Measurements from ENCODE around the gene FST. TPM values are rescaled to one million over a fixed set of nuclear protein-coding genes. Genes with fewer than 3 reads are reported as not detected.

FST gene
- total and polyA plus RNA-seq, 2 of the 13 experiments (the other 11 are each of a cell fraction or from before 2014, with no cell fraction given): 38.6 to 136 TPM

DNA sequence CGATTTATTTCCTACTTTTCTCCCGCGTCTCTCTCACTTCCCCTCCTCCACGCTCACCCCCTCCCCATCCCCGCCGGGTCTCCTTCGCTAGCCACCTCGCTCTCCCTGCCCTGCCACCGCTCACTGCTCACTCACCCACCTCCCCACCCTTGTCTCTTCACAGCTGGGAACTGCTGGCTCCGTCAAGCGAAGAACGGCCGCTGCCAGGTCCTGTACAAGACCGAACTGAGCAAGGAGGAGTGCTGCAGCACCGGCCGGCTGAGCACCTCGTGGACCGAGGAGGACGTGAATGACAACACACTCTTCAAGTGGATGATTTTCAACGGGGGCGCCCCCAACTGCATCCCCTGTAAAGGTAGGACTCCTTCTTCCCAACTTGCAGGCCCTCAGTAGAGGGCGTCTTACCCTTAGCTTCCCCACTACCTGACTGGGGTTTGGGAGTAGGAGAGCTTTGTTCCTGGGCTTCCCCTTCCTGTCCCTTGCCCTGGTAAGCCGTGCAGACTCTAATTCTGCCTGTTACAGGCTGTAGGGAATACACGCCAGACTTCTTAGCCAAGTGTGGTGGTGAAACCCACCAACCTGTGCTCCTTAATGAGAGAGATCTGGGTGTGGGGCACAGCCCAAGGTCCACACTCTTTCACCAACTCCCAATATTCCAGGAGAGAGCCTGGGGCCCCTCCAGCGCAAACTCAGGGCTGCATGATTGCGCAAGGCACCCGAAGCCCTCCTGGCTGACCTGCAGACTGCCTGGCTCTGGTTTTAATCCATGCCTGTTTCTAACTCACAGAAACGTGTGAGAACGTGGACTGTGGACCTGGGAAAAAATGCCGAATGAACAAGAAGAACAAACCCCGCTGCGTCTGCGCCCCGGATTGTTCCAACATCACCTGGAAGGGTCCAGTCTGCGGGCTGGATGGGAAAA, 2.5 kb downstream of the FST start (continued):
- TF ChIP-seq, protein P1, sequence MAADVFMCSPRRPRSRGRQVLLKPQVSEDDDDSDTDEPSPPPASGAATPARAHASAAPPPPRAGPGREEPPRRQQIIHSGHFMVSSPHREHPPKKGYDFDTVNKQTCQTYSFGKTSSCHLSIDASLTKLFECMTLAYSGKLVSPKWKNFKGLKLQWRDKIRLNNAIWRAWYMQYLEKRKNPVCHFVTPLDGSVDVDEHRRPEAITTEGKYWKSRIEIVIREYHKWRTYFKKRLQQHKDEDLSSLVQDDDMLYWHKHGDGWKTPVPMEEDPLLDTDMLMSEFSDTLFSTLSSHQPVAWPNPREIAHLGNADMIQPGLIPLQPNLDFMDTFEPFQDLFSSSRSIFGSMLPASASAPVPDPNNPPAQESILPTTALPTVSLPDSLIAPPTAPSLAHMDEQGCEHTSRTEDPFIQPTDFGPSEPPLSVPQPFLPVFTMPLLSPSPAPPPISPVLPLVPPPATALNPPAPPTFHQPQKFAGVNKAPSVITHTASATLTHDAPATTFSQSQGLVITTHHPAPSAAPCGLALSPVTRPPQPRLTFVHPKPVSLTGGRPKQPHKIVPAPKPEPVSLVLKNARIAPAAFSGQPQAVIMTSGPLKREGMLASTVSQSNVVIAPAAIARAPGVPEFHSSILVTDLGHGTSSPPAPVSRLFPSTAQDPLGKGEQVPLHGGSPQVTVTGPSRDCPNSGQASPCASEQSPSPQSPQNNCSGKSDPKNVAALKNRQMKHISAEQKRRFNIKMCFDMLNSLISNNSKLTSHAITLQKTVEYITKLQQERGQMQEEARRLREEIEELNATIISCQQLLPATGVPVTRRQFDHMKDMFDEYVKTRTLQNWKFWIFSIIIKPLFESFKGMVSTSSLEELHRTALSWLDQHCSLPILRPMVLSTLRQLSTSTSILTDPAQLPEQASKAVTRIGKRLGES (CRISPR knock-in tag; IDR thresholded peaks at IDR 0.05; ENCODE audit: borderline replicate concordance): no peak
- TF ChIP-seq ZBTB38 (CRISPR knock-in tag; IDR thresholded peaks at IDR 0.05) (no peak; the same call in 1 of the 2 replicates), CEBPG (CRISPR knock-in tag; IDR thresholded peaks at IDR 0.05) (peak; percentile 99), WIZ (CRISPR knock-in tag; IDR thresholded peaks at IDR 0.05) (peak; percentile 67; the same call in 1 of the 2 replicates), POLR2A (IDR thresholded peaks at IDR 0.05; ENCODE audit: insufficient read depth in 1 of 2, low read depth in 2 of 2, low read length in 2 of 2) (peak; percentile 57 to 68; a peak in 2 of 4 replicates), NR2F6 (IDR thresholded peaks at IDR 0.05) (peak; percentile 71), NR2F6 (CRISPR knock-in tag; IDR thresholded peaks at IDR 0.05) (peak; percentile 80), SMYD3 (CRISPR knock-in tag; IDR thresholded peaks at IDR 0.05) (no peak), TRIM24 (CRISPR knock-in tag; IDR thresholded peaks at IDR 0.05) (no peak), DR1 (CRISPR knock-in tag; IDR thresholded peaks at IDR 0.05) (peak; percentile 40; the same call in 1 of the 2 replicates), NR2F1 (CRISPR knock-in tag; IDR thresholded peaks at IDR 0.05) (peak in 1 of 2 experiments; percentile 63; a peak in 1 of 4 replicates), ZNF496 (CRISPR knock-in tag; IDR thresholded peaks at IDR 0.05; ENCODE audit: insufficient replicate concordance) (no peak), ZNF75D (CRISPR knock-in tag; IDR thresholded peaks at IDR 0.05; ENCODE audit: borderline replicate concordance) (no peak), MIER3 (CRISPR knock-in tag; IDR thresholded peaks at IDR 0.05; ENCODE audit: borderline replicate concordance) (peak; percentile 56; the same call in 1 of the 2 replicates), ZNF547 (CRISPR knock-in tag; IDR thresholded peaks at IDR 0.05) (peak; percentile 78), ZFP36L2 (CRISPR knock-in tag; IDR thresholded peaks at IDR 0.05) (0 out of 2 replicates have a peak, but pooled peaks have one; percentile 42), ATF7 (IDR thresholded peaks at IDR 0.05) (no peak), ATF7 (CRISPR knock-in tag; IDR thresholded peaks at IDR 0.05) (no peak), ZNF121 (CRISPR knock-in tag; IDR thresholded peaks at IDR 0.05) (no peak; the same call in 1 of the 2 replicates), TOPORS (CRISPR knock-in tag; IDR thresholded peaks at IDR 0.05) (0 out of 2 replicates have a peak, but pooled peaks have one; percentile 42), ZNF879 (CRISPR knock-in tag; IDR thresholded peaks at IDR 0.05) (no peak), TBX3 (IDR thresholded peaks at IDR 0.05; ENCODE audit: borderline replicate concordance) (no peak), ZNF737 (CRISPR knock-in tag; IDR thresholded peaks at IDR 0.05; ENCODE audit: borderline replicate concordance) (0 out of 2 replicates have a peak, but pooled peaks have one; percentile 26), NCOR1 (IDR thresholded peaks at IDR 0.05; ENCODE audit: borderline replicate concordance, low read length) (peak; percentile 84; the same call in 1 of the 2 replicates)
- TF ChIP-seq, protein P2, sequence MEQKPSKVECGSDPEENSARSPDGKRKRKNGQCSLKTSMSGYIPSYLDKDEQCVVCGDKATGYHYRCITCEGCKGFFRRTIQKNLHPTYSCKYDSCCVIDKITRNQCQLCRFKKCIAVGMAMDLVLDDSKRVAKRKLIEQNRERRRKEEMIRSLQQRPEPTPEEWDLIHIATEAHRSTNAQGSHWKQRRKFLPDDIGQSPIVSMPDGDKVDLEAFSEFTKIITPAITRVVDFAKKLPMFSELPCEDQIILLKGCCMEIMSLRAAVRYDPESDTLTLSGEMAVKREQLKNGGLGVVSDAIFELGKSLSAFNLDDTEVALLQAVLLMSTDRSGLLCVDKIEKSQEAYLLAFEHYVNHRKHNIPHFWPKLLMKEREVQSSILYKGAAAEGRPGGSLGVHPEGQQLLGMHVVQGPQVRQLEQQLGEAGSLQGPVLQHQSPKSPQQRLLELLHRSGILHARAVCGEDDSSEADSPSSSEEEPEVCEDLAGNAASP (CRISPR knock-in tag; IDR thresholded peaks at IDR 0.05; ENCODE audit: borderline replicate concordance): 0 out of 2 replicates have a peak, but pooled peaks have one; percentile 22

All from HepG2 (cell line).